GM23338 (cell line): ENCODE data around the gene RPS2. TPM values are rescaled to one million over a fixed set of nuclear protein-coding genes. Genes with fewer than 3 reads are reported as not detected.

ENCODE experiments used
- CTCF ChIP-seq, 2 experiments: fragments of 200-600 bp in 1 of 2; sonication (generic) in 1 of 2; conservative IDR thresholded peaks; 2 replicates each; pipeline versions ENCODE4 v1.5.1 to v1.6.1; 2016 to 2017; ENCODE audit warnings: antibody characterized with exemption in 2 of 2, low read depth in 2 of 2, mild to moderate bottlenecking in 2 of 2, moderate library complexity in 1 of 2
- EZH2 ChIP-seq: fragments of 200-600 bp; sonication (generic); IDR thresholded peaks from one replicate; pipeline ENCODE4 v1.8.0; 2017; ENCODE audit warnings: antibody characterized with exemption, mild to moderate bottlenecking, low read depth; ENCODE audit not compliant: unreplicated experiment
- NANOG ChIP-seq: IDR thresholded peaks from 2 replicates; pipeline ENCODE4 v1.6.1; 2016; ENCODE audit warnings: antibody characterized with exemption, borderline replicate concordance
- POLR2AphosphoS5 ChIP-seq: IDR thresholded peaks from 2 replicates; pipeline ENCODE4 v1.6.1; 2016; ENCODE audit warnings: antibody characterized with exemption, low read depth
- ZNF114 ChIP-seq: fragments of 250-450 bp; sonication (Bioruptor Pico); IDR thresholded peaks from 2 replicates; pipeline ENCODE4 v1.5.0; 2020; ENCODE audit warnings: mild to moderate bottlenecking, moderate library complexity
- ZNF462 ChIP-seq: fragments of 250-450 bp; sonication (Bioruptor Pico); IDR thresholded peaks from 2 replicates; pipeline ENCODE4 v1.5.0; 2020; ENCODE audit warnings: mild to moderate bottlenecking, moderate library complexity
- polyA plus RNA-seq: library from polyadenylated mRNA; unstranded; fragments of >200 nt; fragmentation: Nextera tagmentation; extraction: Ambion mirVana; gene quantifications from 2 replicates; pipeline ENCODE4 v1.2.1, GENCODE V29; 2016
- total RNA-seq: library from RNA; depleted of rRNA; stranded (reverse); fragments of >200 nt; shearing (Covaris generic); gene quantifications from 2 replicates; pipeline ENCODE4 v1.2.3, GENCODE V29; 2014

RPS2 gene
- total and polyA plus RNA-seq, 2 experiments from 2014 or later = 3,786 to 3,992 TPM

- TF ChIP-seq ZNF462 = no peak
- no peak for TF ChIP-seq POLR2AphosphoS5
- TF ChIP-seq ZNF114 = no peak
- TF ChIP-seq CTCF (conservative IDR thresholded peaks at IDR 0.05; ENCODE audit: low read depth in 2 of 2) = no peak
- TF ChIP-seq NANOG = no peak
- TF ChIP-seq EZH2 = no peak
Measured at GRCh38 chr16:2002406-2003230, 38.0 kb upstream of the RPS2 start (continued).
